GM10266 (cell line): ENCODE measurements around the gene TOLLIP.

Experiments
- DNase-seq: peaks from one replicate; pipeline ENCODE4 v3.0.0; 2012; ENCODE audit errors: extremely low spot score
- CTCF ChIP-seq: IDR thresholded peaks from 2 replicates; pipeline ENCODE4 v1.5.1; 2012; ENCODE audit warnings: mild to moderate bottlenecking, low read depth; ENCODE audit not compliant: control insufficient read depth, insufficient read depth; ENCODE audit errors: missing control alignments

TOLLIP gene

GRCh38 chr11:1302041-1302460, 7.4 kb downstream of the TOLLIP start:
- no peak for DNase-seq
- no peak for TF ChIP-seq CTCF

GRCh38 chr11:1301220-1302000, 8.0 kb downstream of the TOLLIP start:
- DNase-seq = no peak
- no peak for TF ChIP-seq CTCF

GRCh38 chr11:1300569-1301187, 8.8 kb downstream of the TOLLIP start:
- no peak for DNase-seq
- no peak for TF ChIP-seq CTCF

GRCh38 chr11:1300121-1300520, 9.3 kb downstream of the TOLLIP start:
- DNase-seq = no peak
- no peak for TF ChIP-seq CTCF

GRCh38 chr11:1299621-1300020, 9.8 kb downstream of the TOLLIP start:
- DNase-seq = no peak
- TF ChIP-seq CTCF = no peak

GRCh38 chr11:1298695-1299492, 10.5 kb downstream of the TOLLIP start:
- no peak for DNase-seq
- TF ChIP-seq CTCF = no peak
